Airway epithelial cell (primary cell): ENCODE results near the gene VANGL1. TPM values are rescaled to one million over a fixed set of nuclear protein-coding genes. Genes with fewer than 3 reads are reported as not detected.

Source experiments
- total RNA-seq: library from RNA; depleted of rRNA; stranded (reverse); fragments of >200 nt; gene quantifications from 2 replicates; pipeline ENCODE4 v1.2.3, GENCODE V29; 2015

Gene VANGL1
- total RNA-seq, result 11.8 and 21.7 TPM in 2 replicates

DNA sequence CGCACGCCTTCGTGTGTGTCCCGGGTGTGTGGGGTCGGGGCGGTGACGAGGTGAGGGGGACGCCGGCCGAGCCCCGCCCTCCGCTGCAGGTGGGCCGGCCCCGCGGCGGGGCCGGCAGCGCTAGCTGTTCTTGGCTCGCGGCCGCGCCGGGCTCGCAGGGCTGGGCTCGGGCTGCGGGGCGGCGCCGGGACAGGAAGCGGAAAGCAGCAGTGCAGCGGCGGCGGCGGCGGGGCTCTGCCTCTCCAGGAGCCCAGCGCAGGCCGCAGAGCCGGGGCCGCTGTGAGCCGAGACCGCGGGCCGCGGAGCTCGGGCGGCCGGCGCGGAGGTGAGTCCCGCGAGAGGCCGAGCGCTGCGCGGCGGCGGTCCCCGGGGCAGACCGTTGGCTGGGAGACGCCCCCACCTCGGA is at the start of gene VANGL1:
Gene VANGL1, plus strand, starts transcription at position 209 of the 406 bp plus-strand sequence. CDS start 9,444 bp downstream, outside the sequence.

Other genes with a start within 250 kb of the VANGL1 start
- 0.07 TPM in 1 of 2 replicates, not detected in the other for gene CASQ2, start 126.7 kb downstream of the VANGL1 start, total RNA-seq
- gene NHLH2, start 199.2 kb downstream of the VANGL1 start, total RNA-seq, result 0.05 and 0.07 TPM in 2 replicates